Pancreas (tissue), 10 donors: ENCODE data around the gene LZIC. TPM values are rescaled to one million over a fixed set of nuclear protein-coding genes. Genes with fewer than 3 reads are reported as not detected.

Experiments used
- ATAC-seq, 4 donors: fragments of 200-7000 bp; cut with Tn5 transposase; one replicate each; pipeline versions ENCODE4 v1.8.0 to v1.9.1; 2020; ENCODE audit warnings: mild to moderate bottlenecking in 4 of 4, moderate library complexity in 4 of 4
- DNase-seq, 6 donors: peaks; one replicate each; pipeline ENCODE4 v3.0.0-alpha.2; 2020
- FAIRE-seq: peaks from 2 replicates; lab custom pipeline; 2012; peaks lifted over from hg19 to GRCh38; lab: Jason Lieb, UNC
- H3K27ac ChIP-seq, 4 donors: fragments of 200-600 bp; sonication (generic); 1 replicate in 3 of 4; 2 replicates in 1 of 4; pipeline versions ENCODE4 v1.5.0 to v1.8.0; 2020
- H3K27me3 ChIP-seq, 4 donors: fragments of 200-600 bp; one replicate each; pipeline ENCODE4 v1.8.0; 2021
- H3K36me3 ChIP-seq, 3 donors: fragments of 200-600 bp; sonication (generic) in 1 of 3; one replicate each; pipeline versions ENCODE4 v1.5.0 to v1.8.0; 2020 to 2021
- H3K4me1 ChIP-seq, 3 donors: fragments of 200-600 bp; one replicate each; pipeline ENCODE4 v1.8.0; 2021
- H3K4me3 ChIP-seq, 4 donors: fragments of 200-600 bp; sonication (generic) in 2 of 4; one replicate each; pipeline versions ENCODE4 v1.5.0 to v1.8.0; 2020 to 2021
- H3K9me3 ChIP-seq, 4 donors: fragments of 200-600 bp; one replicate each; pipeline ENCODE4 v1.8.0; 2021
- WGBS, 2 donors: extraction: QIAGEN DNeasy Blood & Tissue Kit; methylation state at CpG; one replicate each; pipeline ENCODE4 v1.1.7; 2013; 5-methylcytosine and 5-hydroxymethylcytosine counted together
- intact Hi-C, 3 donors: fragments of 100-400 bp; cut with DNase I; formaldehyde crosslinking; loops; one replicate each; pipeline versions ENCODE4 v1.11.1 to v1.14.2; 2022
- polyA plus RNA-seq, 2 donors: library from polyadenylated mRNA; stranded (reverse); fragments of 200-250 nt; gene quantifications; one replicate each; pipeline ENCODE4 v1.2.3, GENCODE V29; 2013
- total RNA-seq, 6 donors: library from RNA; stranded (reverse); fragmentation: NEBNext Ultra II Directional in 4 of 6; extraction: Animal tissue kit (Norgen Biotek cat#: 25700) in 4 of 6; gene quantifications; one replicate each; pipeline versions ENCODE4 v1.2.1 to v1.2.4, GENCODE V29; 2021 to 2023
- TF ChIP-seq, protein P1 (sequence below), 4 donors: fragments of 200-600 bp; sonication (generic) in 3 of 4; IDR thresholded peaks; one replicate each; pipeline versions ENCODE4 v1.5.0 to v1.8.0; 2021; ENCODE audit warnings: antibody characterized with exemption in 4 of 4
- donor health status: healthy with polysubstance abuse.
- donor health status: DM: no; HTN: no; CAD: no; lungs with moderate emphysema.
- donor health status: DM: no; HTN: no; CAD: no.
- donor health status: control.
- donor health status: control.
- donor health status: Bipolar disorder and iron deficiency.
- donor health status: DM: yes; HTN: yes; CAD: no.
- donor health status: DM: no; HTN: no; CAD: no.
- donor health status: DM: no; HTN: no; CAD: no.
- donor health status: DM: yes; HTN: yes; CAD: no.

LZIC gene
- total and polyA plus RNA-seq, 8 donors, result 5.5 to 19.6 (median 11.7) TPM

DNA sequence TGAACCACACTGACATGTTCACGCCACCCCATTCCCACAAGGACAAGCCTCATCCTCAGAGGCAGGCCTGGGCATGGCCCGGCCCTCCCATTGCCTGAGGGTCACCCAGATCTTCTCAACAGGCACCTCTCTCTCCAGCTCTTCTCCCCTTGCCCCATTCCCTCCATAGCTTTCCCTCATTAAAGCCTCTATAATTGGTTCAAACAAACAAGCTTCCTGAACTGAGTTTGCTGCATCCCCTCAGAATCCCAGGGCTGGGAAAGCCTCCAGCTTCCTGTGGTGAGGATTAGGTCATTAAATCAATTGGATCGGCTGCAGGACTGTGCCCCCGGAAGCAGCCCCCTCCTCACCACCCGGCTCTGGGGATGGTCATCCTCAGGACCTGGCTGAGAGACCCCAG is 52.0 kb downstream of the LZIC start:
- DNase-seq (peak in 1 of 6 donors; percentile 26), ATAC-seq (no peak), FAIRE-seq (no peak)
- intact Hi-C loops, result no loop called here
- TF ChIP-seq, protein P1, sequence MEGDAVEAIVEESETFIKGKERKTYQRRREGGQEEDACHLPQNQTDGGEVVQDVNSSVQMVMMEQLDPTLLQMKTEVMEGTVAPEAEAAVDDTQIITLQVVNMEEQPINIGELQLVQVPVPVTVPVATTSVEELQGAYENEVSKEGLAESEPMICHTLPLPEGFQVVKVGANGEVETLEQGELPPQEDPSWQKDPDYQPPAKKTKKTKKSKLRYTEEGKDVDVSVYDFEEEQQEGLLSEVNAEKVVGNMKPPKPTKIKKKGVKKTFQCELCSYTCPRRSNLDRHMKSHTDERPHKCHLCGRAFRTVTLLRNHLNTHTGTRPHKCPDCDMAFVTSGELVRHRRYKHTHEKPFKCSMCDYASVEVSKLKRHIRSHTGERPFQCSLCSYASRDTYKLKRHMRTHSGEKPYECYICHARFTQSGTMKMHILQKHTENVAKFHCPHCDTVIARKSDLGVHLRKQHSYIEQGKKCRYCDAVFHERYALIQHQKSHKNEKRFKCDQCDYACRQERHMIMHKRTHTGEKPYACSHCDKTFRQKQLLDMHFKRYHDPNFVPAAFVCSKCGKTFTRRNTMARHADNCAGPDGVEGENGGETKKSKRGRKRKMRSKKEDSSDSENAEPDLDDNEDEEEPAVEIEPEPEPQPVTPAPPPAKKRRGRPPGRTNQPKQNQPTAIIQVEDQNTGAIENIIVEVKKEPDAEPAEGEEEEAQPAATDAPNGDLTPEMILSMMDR (IDR thresholded peaks at IDR 0.05), result no peak
- H3K4me3 ChIP-seq, result no peak overlapping the region
- no peaks in the 10 kb centered on the region for H3K36me3 ChIP-seq
- H3K27ac ChIP-seq, result no peak overlapping the region
- H3K27me3 ChIP-seq, result no peaks in the 10 kb centered on the region
- WGBS, 2 donors, result 78 to 82% methylated on average over 5 of the region's 5 CpGs
- no peaks in the 10 kb centered on the region for H3K9me3 ChIP-seq
- peaks cover 3 to 15% (median 10%) of the 10 kb centered on the region in 3 donors for H3K4me1 ChIP-seq

DNA sequence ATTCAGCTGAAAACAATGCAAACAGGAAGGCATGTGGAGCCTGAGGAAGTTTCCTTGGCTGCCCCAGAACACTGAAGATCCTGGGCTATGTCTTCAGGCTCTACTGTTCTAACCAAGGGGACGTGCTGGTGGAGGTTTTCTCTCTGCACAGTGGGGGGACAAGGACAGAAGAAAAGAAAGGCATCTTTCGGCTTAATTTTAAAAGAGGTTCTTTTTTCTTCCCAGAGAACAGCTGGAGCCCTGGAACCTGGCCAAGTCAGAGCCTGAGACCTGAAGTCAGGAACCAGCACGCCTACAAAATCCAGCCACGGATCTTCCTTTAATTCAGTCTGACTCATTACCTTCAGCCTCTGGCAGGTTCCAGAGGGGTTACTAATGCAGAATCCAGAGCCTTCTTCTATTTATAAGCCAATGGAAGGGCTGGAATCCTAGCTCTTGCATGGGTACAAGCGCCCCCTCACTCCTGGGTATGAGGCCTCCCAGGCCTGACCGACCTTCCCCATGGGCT is 52.9 kb downstream of the LZIC start:
- no peak for FAIRE-seq
- intact Hi-C loops, result no loop called here
- Histone ChIP-seq H3K9me3 (no peaks in the 10 kb centered on the region), H3K4me3 (no peak overlapping the region), H3K27ac (peak overlapping the region in 1 of 4 donors; percentile 10), H3K27me3 (no peaks in the 10 kb centered on the region), H3K4me1 (peaks cover 3 to 15% (median 10%) of the 10 kb centered on the region in 3 donors), H3K36me3 (no peaks in the 10 kb centered on the region)
- DNase-seq, result peak in 3 of 6 donors; percentile 52 to 81 (median 64)
- peak in 3 of 4 donors; percentile 19 to 33 (median 26) for ATAC-seq
- 50 to 51% methylated on average over 6 of the region's 6 CpGs for WGBS, 2 donors
- TF ChIP-seq, protein P1 (IDR thresholded peaks at IDR 0.05), result no peak

DNA sequence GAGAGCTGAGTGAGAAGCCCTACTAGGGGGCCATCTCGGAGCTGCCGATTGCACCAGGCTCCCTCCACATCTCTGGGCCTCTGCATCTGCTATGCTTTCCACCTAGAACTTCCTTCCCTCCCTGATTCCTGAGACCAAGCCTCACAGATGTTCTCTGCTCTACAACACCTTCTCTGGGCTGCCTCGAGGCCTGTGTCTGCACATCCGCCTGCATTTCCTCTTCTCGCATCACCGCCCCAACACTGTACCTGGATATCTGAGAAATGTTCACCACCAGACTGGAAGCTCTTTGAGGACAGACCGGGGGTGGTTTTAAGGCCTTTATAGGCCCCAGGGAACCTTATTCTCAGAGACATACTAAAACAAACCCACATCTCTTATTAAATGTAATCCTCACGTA is 53.8 kb downstream of the LZIC start:
- intact Hi-C loops, result no loop called here
- no peak for ATAC-seq
- Histone ChIP-seq H3K27me3 (no peaks in the 10 kb centered on the region), H3K36me3 (no peaks in the 10 kb centered on the region), H3K9me3 (no peaks in the 10 kb centered on the region), H3K4me3 (no peak overlapping the region), H3K4me1 (peaks cover 3 to 15% (median 10%) of the 10 kb centered on the region in 3 donors), H3K27ac (no peak overlapping the region)
- FAIRE-seq, result no peak
- 88 to 92% methylated on average over 8 of the region's 8 CpGs for WGBS, 2 donors
- DNase-seq, result no peak
- TF ChIP-seq, protein P1 (IDR thresholded peaks at IDR 0.05), result no peak

GRCh38 chr1:9888886-9889285 is 54.3 kb downstream of the LZIC start:
- Histone ChIP-seq H3K36me3 (no peaks in the 10 kb centered on the region), H3K4me1 (peaks cover 3 to 15% (median 10%) of the 10 kb centered on the region in 3 donors), H3K27me3 (no peaks in the 10 kb centered on the region), H3K9me3 (no peaks in the 10 kb centered on the region), H3K27ac (no peak overlapping the region), H3K4me3 (no peak overlapping the region)
- intact Hi-C loops, result no loop called here
- TF ChIP-seq, protein P1 (IDR thresholded peaks at IDR 0.05), result no peak
- peak in 1 of 6 donors; percentile 40 for DNase-seq
- WGBS, 2 donors, result 91 to 92% methylated on average over 9 of the region's 9 CpGs
- FAIRE-seq, result no peak
- no peak for ATAC-seq

DNA sequence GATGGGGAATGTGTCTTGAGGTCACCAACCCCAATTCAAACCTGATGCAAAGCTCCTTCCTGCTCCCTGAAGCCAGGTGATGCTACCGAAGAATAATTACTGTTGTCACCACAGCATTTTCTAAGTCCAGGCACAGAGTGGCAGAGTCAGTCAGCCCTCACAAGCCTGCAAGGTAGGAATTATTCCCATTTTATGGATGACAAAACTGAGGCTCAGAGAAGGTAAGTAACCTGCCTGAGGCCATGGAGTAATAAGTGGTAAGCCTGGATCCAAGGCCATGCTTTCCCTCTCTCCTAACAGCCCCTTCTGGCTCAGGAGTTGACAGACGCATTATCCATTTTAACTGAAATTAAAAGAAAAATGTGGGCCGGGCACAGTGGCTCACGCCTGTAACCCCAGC is 56.1 kb downstream of the LZIC start:
- FAIRE-seq (no peak), ATAC-seq (no peak), DNase-seq (no peak)
- Histone ChIP-seq H3K9me3 (no peaks in the 10 kb centered on the region), H3K27me3 (no peaks in the 10 kb centered on the region), H3K4me3 (no peak overlapping the region), H3K4me1 (no peaks in the 10 kb centered on the region), H3K36me3 (no peaks in the 10 kb centered on the region), H3K27ac (no peak overlapping the region)
- TF ChIP-seq, protein P1 (IDR thresholded peaks at IDR 0.05), result no peak
- WGBS, 2 donors, result 93% methylated on average over 4 of the region's 4 CpGs
- intact Hi-C loops, result no loop called here
